Ectodermal cell (in vitro differentiated cells): ENCODE results near the gene PITPNM1.
"Not testable (repeated sequence)": the region's sequence is repeated elsewhere in the genome, so short reads cannot be mapped to it uniquely, and the experiment has no call there.

Experiments
- H3K27ac ChIP-seq: 2 replicates; pipeline ENCODE4 v1.7.0; 2013; ENCODE audit warnings: mild to moderate bottlenecking, low read depth, low read length; ENCODE audit not compliant: insufficient read depth, poor library complexity, severe bottlenecking
- H3K27me3 ChIP-seq: 2 replicates; pipeline ENCODE4 v1.7.0; 2013; ENCODE audit warnings: mild to moderate bottlenecking, low read length; ENCODE audit not compliant: insufficient read depth, control insufficient read depth, poor library complexity, severe bottlenecking
- H3K36me3 ChIP-seq: one replicate; pipeline ENCODE4 v1.7.0; 2013; ENCODE audit warnings: low read length; ENCODE audit not compliant: control insufficient read depth, insufficient read depth
- H3K4me1 ChIP-seq: one replicate; pipeline ENCODE4 v1.7.0; 2013; ENCODE audit warnings: low read length; ENCODE audit not compliant: control insufficient read depth, insufficient read depth
- H3K4me3 ChIP-seq: 2 replicates; pipeline ENCODE4 v1.7.0; 2013; ENCODE audit warnings: low read depth, low read length, control low read depth; ENCODE audit not compliant: insufficient read depth
- H3K9me3 ChIP-seq: 2 replicates; pipeline ENCODE4 v1.7.0; 2013; ENCODE audit warnings: mild to moderate bottlenecking, low read length, moderate library complexity; ENCODE audit not compliant: control insufficient read depth
- WGBS, 2 experiments: methylation state at CpG; one replicate each; pipeline ENCODE4 v1.1.7; 2013; ENCODE audit warnings: missing lambda C conversion rate in 2 of 2; 5-methylcytosine and 5-hydroxymethylcytosine counted together

Gene PITPNM1

GRCh38 chr11:67472882-67473281 lies 32.3 kb downstream of the PITPNM1 start:
- 82 to 83% methylated on average over 7 of the region's 7 CpGs for WGBS, 2 experiments
- H3K27me3 ChIP-seq = no peaks in the 10 kb centered on the region
- no peak overlapping the region for H3K27ac ChIP-seq
- no peak overlapping the region for H3K4me3 ChIP-seq
- no peaks in the 10 kb centered on the region for H3K36me3 ChIP-seq
- H3K4me1 ChIP-seq = no peaks in the 10 kb centered on the region
- no peaks in the 10 kb centered on the region for H3K9me3 ChIP-seq

- H3K9me3 ChIP-seq = no peaks in the 10 kb centered on the region
- H3K4me3 ChIP-seq = no peak overlapping the region
- no peaks in the 10 kb centered on the region for H3K4me1 ChIP-seq
- no peaks in the 10 kb centered on the region for H3K27me3 ChIP-seq
- WGBS, 2 experiments = 91 to 92% methylated on average over 8 of the region's 8 CpGs
- H3K36me3 ChIP-seq = no peaks in the 10 kb centered on the region
- H3K27ac ChIP-seq = no peak overlapping the region
Measured at GRCh38 chr11:67470337-67471002, 34.7 kb downstream of the PITPNM1 start.

- no peak overlapping the region for H3K27ac ChIP-seq
- peak overlapping the region; percentile 88 for H3K4me3 ChIP-seq
- no peaks in the 10 kb centered on the region for H3K4me1 ChIP-seq
- no peaks in the 10 kb centered on the region for H3K36me3 ChIP-seq
- H3K27me3 ChIP-seq = no peaks in the 10 kb centered on the region
- H3K9me3 ChIP-seq = no peaks in the 10 kb centered on the region
- 45 to 49% methylated on average over 9 of the region's 9 CpGs for WGBS, 2 experiments
Measured at GRCh38 chr11:67469508-67469811, 35.7 kb downstream of the PITPNM1 start.

- Histone ChIP-seq H3K27me3 (no peaks in the 10 kb centered on the region), H3K4me1 (no peaks in the 10 kb centered on the region)
Measured at GRCh38 chr11:67468759-67469507, 36.2 kb downstream of the PITPNM1 start, which contains the start of gene TMEM134. Gene TMEM134 (minus strand): TSS chr11:67469251. CDS start chr11:67469192, 59 bp downstream.

GRCh38 chr11:67468456-67468758 lies 36.8 kb downstream of the PITPNM1 start:
- Histone ChIP-seq H3K4me1 (no peaks in the 10 kb centered on the region), H3K9me3 (no peaks in the 10 kb centered on the region), H3K4me3 (peak overlapping the region; percentile 88), H3K36me3 (no peaks in the 10 kb centered on the region), H3K27me3 (no peaks in the 10 kb centered on the region), H3K27ac (no peak overlapping the region)
- 10 to 15% methylated on average over 6 of the region's 6 CpGs for WGBS, 2 experiments

More at GRCh38 chr11:67468759-67469507, 36.2 kb downstream of the PITPNM1 start, which contains the start of gene TMEM134:
- H3K27ac ChIP-seq = no peak within 1 kb of the TSS
- H3K9me3 ChIP-seq = no peaks in the 10 kb centered on the region
- H3K36me3 ChIP-seq = no peaks in the 10 kb centered on the region
- WGBS, 2 experiments = 1% methylated on average over 76 of the region's 76 CpGs
- peak within 1 kb of the TSS; percentile 88 for H3K4me3 ChIP-seq

GRCh38 chr11:67468056-67468455 lies 37.1 kb downstream of the PITPNM1 start:
- Histone ChIP-seq H3K9me3 (no peaks in the 10 kb centered on the region), H3K4me1 (no peaks in the 10 kb centered on the region), H3K27me3 (no peaks in the 10 kb centered on the region), H3K27ac (no peak overlapping the region), H3K36me3 (no peaks in the 10 kb centered on the region), H3K4me3 (peak overlapping the region; percentile 88)
- 72 to 77% methylated on average over 5 of the region's 5 CpGs for WGBS, 2 experiments

GRCh38 chr11:67466962-67467771 lies 38.0 kb downstream of the PITPNM1 start:
- 87 to 90% methylated on average over 11 of the region's 11 CpGs for WGBS, 2 experiments
- Histone ChIP-seq H3K4me1 (no peaks in the 10 kb centered on the region), H3K27me3 (no peaks in the 10 kb centered on the region), H3K36me3 (no peaks in the 10 kb centered on the region), H3K27ac (no peak overlapping the region), H3K4me3 (no peak overlapping the region), H3K9me3 (no peaks in the 10 kb centered on the region)

GRCh38 chr11:67466367-67466766 lies 38.8 kb downstream of the PITPNM1 start:
- no peak overlapping the region for H3K4me3 ChIP-seq
- no peaks in the 10 kb centered on the region for H3K27me3 ChIP-seq
- no peaks in the 10 kb centered on the region for H3K36me3 ChIP-seq
- 92 to 94% methylated on average over 5 of the region's 5 CpGs for WGBS, 2 experiments
- no peaks in the 10 kb centered on the region for H3K4me1 ChIP-seq
- H3K9me3 ChIP-seq = no peaks in the 10 kb centered on the region
- no peak overlapping the region for H3K27ac ChIP-seq

- not testable (repeated sequence) for H3K27ac ChIP-seq, H3K4me1 ChIP-seq, H3K27me3 ChIP-seq, H3K36me3 ChIP-seq, H3K9me3 ChIP-seq
- peak overlapping the region; percentile 76 for H3K4me3 ChIP-seq
- WGBS, 2 experiments = 87 to 94% methylated on average over 2 of the region's 2 CpGs
Measured at GRCh38 chr11:67465530-67465929, 39.6 kb downstream of the PITPNM1 start.

GRCh38 chr11:67465189-67465510 lies 40.0 kb downstream of the PITPNM1 start:
- peak overlapping the region; percentile 76 for H3K4me3 ChIP-seq
- no peaks in the 10 kb centered on the region for H3K36me3 ChIP-seq
- no peaks in the 10 kb centered on the region for H3K27me3 ChIP-seq
- no peaks in the 10 kb centered on the region for H3K4me1 ChIP-seq
- no peak overlapping the region for H3K27ac ChIP-seq
- 59 to 64% methylated on average over 3 of the region's 3 CpGs for WGBS, 2 experiments
- no peaks in the 10 kb centered on the region for H3K9me3 ChIP-seq
